ENCODE measurements around the gene NXPH2. TPM values are rescaled to one million over a fixed set of nuclear protein-coding genes. Genes with fewer than 3 reads are reported as not detected.
A peak's percentile ranks its signal among the peaks of the same experiment; 100 is the strongest.

Gene NXPH2
- total RNA-seq, 1 donor from 2014 or later: 1.0 TPM

DNA sequence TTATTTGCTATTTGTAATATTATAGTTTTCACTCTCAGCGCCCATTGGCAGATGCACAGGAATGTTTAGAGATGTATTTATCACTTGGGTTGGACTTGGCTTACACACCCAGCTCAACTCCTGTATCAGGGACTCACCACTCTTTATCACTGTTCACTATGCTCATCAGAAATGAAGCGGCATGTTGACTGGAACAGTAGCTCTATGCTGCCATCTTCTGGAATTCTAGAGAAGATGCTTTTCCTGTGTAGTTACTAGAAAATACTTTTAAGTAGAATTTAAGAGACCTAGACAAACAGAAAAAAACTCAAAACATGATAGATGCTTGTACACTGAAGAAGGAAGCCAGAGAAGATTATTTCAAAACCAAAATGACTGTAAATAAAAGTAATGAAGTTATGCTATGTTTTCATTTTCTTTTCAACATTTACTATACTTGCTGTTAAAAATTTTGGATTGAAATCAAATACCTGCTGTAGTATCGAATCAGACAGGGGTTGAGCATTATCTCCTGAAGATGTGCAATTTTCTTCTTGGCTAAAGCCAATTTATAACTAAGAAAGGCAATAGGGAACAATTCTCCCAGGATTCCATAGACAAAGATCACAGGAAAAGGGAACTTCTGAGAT, 47.4 kb upstream of the NXPH2 start:
- no peaks in the 10 kb centered on the region for H4K20me1 ChIP-seq (ENCODE audit: insufficient read depth, low read length)
- no peaks in the 10 kb centered on the region for H3K4me1 ChIP-seq (ENCODE audit: insufficient read depth, low read length)
- H3K9ac ChIP-seq (ENCODE audit: low read length): no peak overlapping the region
- H3K9me3 ChIP-seq (ENCODE audit: insufficient read depth, low read depth, low read length): no peaks in the 10 kb centered on the region
- FAIRE-seq: no peak
- DNase-seq (ENCODE audit: low read depth): peak; percentile 61
- H3K4me1 Mint-ChIP-seq (ENCODE audit: low read depth, unreplicated experiment): peaks cover 2% of the 10 kb centered on the region
- H3K27ac Mint-ChIP-seq (ENCODE audit: unreplicated experiment): no peak overlapping the region
- no peaks in the 10 kb centered on the region for H3K36me3 ChIP-seq (ENCODE audit: insufficient read depth, low read length)
- H3K27ac ChIP-seq (ENCODE audit: low read depth, low read length): no peak overlapping the region
- no peak overlapping the region for H3K4me3 ChIP-seq (ENCODE audit: insufficient read depth, low read depth, low read length)
- no peaks in the 10 kb centered on the region for H3K9me3 Mint-ChIP-seq (ENCODE audit: unreplicated experiment)
- no peaks in the 10 kb centered on the region for H3K36me3 Mint-ChIP-seq (ENCODE audit: low read depth, unreplicated experiment)
- no peaks in the 10 kb centered on the region for H3K27me3 ChIP-seq (ENCODE audit: insufficient read depth, low read length)
- H3K4me3 Mint-ChIP-seq (ENCODE audit: unreplicated experiment): no peak overlapping the region
- no peak overlapping the region for H3K4me2 ChIP-seq (ENCODE audit: low read length)
- no peaks in the 10 kb centered on the region for H3K27me3 Mint-ChIP-seq (ENCODE audit: low read depth, unreplicated experiment)
- H2AFZ ChIP-seq (ENCODE audit: low read depth, low read length): no peak overlapping the region
- TF ChIP-seq, protein P1, sequence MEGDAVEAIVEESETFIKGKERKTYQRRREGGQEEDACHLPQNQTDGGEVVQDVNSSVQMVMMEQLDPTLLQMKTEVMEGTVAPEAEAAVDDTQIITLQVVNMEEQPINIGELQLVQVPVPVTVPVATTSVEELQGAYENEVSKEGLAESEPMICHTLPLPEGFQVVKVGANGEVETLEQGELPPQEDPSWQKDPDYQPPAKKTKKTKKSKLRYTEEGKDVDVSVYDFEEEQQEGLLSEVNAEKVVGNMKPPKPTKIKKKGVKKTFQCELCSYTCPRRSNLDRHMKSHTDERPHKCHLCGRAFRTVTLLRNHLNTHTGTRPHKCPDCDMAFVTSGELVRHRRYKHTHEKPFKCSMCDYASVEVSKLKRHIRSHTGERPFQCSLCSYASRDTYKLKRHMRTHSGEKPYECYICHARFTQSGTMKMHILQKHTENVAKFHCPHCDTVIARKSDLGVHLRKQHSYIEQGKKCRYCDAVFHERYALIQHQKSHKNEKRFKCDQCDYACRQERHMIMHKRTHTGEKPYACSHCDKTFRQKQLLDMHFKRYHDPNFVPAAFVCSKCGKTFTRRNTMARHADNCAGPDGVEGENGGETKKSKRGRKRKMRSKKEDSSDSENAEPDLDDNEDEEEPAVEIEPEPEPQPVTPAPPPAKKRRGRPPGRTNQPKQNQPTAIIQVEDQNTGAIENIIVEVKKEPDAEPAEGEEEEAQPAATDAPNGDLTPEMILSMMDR (IDR thresholded peaks at IDR 0.05; ENCODE audit: insufficient read depth, low read depth, low read length): peak; percentile 64
- TF ChIP-seq EZH2 (IDR thresholded peaks at IDR 0.05; ENCODE audit: insufficient read depth, low read length): no peak
- no peaks in the 10 kb centered on the region for H3K79me2 ChIP-seq (ENCODE audit: insufficient read depth, low read length)

DNA sequence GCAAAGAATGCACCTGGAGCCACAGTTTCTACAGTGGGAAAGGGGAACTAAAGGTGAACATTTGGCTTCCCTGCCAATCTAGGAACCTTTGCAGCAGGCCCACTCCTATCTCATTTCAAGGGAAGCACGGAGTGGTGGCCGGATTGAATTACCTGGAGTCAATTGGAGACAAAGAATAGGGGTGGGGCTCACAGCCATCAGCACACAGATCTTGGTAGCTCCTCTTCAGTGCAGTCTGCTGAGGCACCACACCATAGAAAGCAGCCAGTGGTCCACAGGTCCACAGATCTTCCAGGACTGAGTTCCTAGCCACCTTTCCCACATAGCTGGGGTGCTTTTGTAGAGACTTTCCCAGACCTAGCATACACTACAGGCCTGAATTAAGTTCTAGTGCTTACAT, 43.5 kb upstream of the NXPH2 start:
- Histone ChIP-seq H3K27me3 (ENCODE audit: insufficient read depth, low read length) (no peaks in the 10 kb centered on the region), H3K9ac (ENCODE audit: low read length) (no peak overlapping the region), H3K4me1 (ENCODE audit: insufficient read depth, low read length) (no peaks in the 10 kb centered on the region), H3K27ac (ENCODE audit: low read depth, low read length) (no peak overlapping the region), H4K20me1 (ENCODE audit: insufficient read depth, low read length) (no peaks in the 10 kb centered on the region), H2AFZ (ENCODE audit: low read depth, low read length) (no peak overlapping the region), H3K9me3 (ENCODE audit: insufficient read depth, low read depth, low read length) (no peaks in the 10 kb centered on the region), H3K79me2 (ENCODE audit: insufficient read depth, low read length) (no peaks in the 10 kb centered on the region), H3K36me3 (ENCODE audit: insufficient read depth, low read length) (no peaks in the 10 kb centered on the region), H3K4me3 (ENCODE audit: insufficient read depth, low read depth, low read length) (no peak overlapping the region), H3K4me2 (ENCODE audit: low read length) (no peak overlapping the region)
- H3K27ac Mint-ChIP-seq (ENCODE audit: unreplicated experiment): no peak overlapping the region
- H3K4me3 Mint-ChIP-seq (ENCODE audit: unreplicated experiment): no peak overlapping the region
- H3K36me3 Mint-ChIP-seq (ENCODE audit: low read depth, unreplicated experiment): no peaks in the 10 kb centered on the region
- DNase-seq (ENCODE audit: low read depth) (no peak), FAIRE-seq (no peak)
- no peaks in the 10 kb centered on the region for H3K4me1 Mint-ChIP-seq (ENCODE audit: low read depth, unreplicated experiment)
- H3K9me3 Mint-ChIP-seq (ENCODE audit: unreplicated experiment): peaks cover 2% of the 10 kb centered on the region
- TF ChIP-seq EZH2 (IDR thresholded peaks at IDR 0.05; ENCODE audit: insufficient read depth, low read length): no peak
- TF ChIP-seq, protein P1 (IDR thresholded peaks at IDR 0.05; ENCODE audit: insufficient read depth, low read depth, low read length): no peak
- H3K27me3 Mint-ChIP-seq (ENCODE audit: low read depth, unreplicated experiment): no peaks in the 10 kb centered on the region

DNA sequence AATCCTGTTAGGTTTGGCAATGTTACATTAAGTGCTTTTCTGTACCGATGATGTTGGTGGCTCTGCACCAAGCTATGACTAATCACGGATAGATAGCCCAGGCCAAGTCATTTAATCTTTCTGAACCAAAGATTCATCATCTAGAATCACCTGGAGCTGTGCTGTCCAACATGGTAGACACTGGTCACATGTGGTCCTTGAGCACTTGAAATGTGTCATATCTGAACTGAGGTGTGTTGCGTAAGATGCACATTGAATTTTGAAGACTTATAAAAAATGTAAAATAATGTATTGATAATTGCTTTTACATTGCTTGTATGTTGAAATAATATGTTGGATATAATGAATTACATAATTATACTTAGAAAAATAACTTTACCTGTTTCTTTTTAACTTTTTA, 39.8 kb upstream of the NXPH2 start:
- Mint-ChIP-seq H3K4me1 (ENCODE audit: low read depth, unreplicated experiment) (peaks cover 1% of the 10 kb centered on the region), H3K9me3 (ENCODE audit: unreplicated experiment) (peaks cover 2% of the 10 kb centered on the region), H3K4me3 (ENCODE audit: unreplicated experiment) (no peak overlapping the region), H3K27me3 (ENCODE audit: low read depth, unreplicated experiment) (no peaks in the 10 kb centered on the region), H3K36me3 (ENCODE audit: low read depth, unreplicated experiment) (no peaks in the 10 kb centered on the region), H3K27ac (ENCODE audit: unreplicated experiment) (no peak overlapping the region)
- no peak for DNase-seq (ENCODE audit: low read depth)
- TF ChIP-seq, protein P1 (IDR thresholded peaks at IDR 0.05; ENCODE audit: insufficient read depth, low read depth, low read length): no peak
- no peak for TF ChIP-seq EZH2 (IDR thresholded peaks at IDR 0.05; ENCODE audit: insufficient read depth, low read length)
- Histone ChIP-seq H3K4me3 (ENCODE audit: insufficient read depth, low read depth, low read length) (no peak overlapping the region), H4K20me1 (ENCODE audit: insufficient read depth, low read length) (no peaks in the 10 kb centered on the region), H3K79me2 (ENCODE audit: insufficient read depth, low read length) (no peaks in the 10 kb centered on the region), H3K27me3 (ENCODE audit: insufficient read depth, low read length) (no peaks in the 10 kb centered on the region), H3K27ac (ENCODE audit: low read depth, low read length) (no peak overlapping the region), H2AFZ (ENCODE audit: low read depth, low read length) (no peak overlapping the region), H3K4me2 (ENCODE audit: low read length) (no peak overlapping the region), H3K9ac (ENCODE audit: low read length) (no peak overlapping the region), H3K36me3 (ENCODE audit: insufficient read depth, low read length) (no peaks in the 10 kb centered on the region), H3K9me3 (ENCODE audit: insufficient read depth, low read depth, low read length) (no peaks in the 10 kb centered on the region), H3K4me1 (ENCODE audit: insufficient read depth, low read length) (no peaks in the 10 kb centered on the region)
- no peak for FAIRE-seq

All from astrocyte (in vitro differentiated cells and primary cell).